ENCODE data around the gene PTGES3L.
"Not testable (repeated sequence)": the region's sequence is repeated elsewhere in the genome, so short reads cannot be mapped to it uniquely, and the experiment has no call there.

The PTGES3L gene

GRCh38 chr17:43014649-43015542 is 35.0 kb upstream of the PTGES3L start:
- in situ Hi-C loops (cut with MboI; ENCODE audit: low sequenced_read_pairs) = no loop called here

GRCh38 chr17:43014020-43014648 is 34.3 kb upstream of the PTGES3L start:
- in situ Hi-C loops (cut with MboI; ENCODE audit: low sequenced_read_pairs) = no loop called here

- in situ Hi-C loops (cut with MboI; ENCODE audit: low sequenced_read_pairs) = no loop called here
These were observed 33.4 kb upstream of the PTGES3L start for GRCh38 chr17:43013296-43013695.

- in situ Hi-C loops (cut with MboI; ENCODE audit: low sequenced_read_pairs) = no loop called here
These were observed 32.0 kb upstream of the PTGES3L start for GRCh38 chr17:43011728-43012472.

GRCh38 chr17:43010667-43011308 is 30.9 kb upstream of the PTGES3L start:
- in situ Hi-C loops (cut with MboI; ENCODE audit: low sequenced_read_pairs) = no loop called here

- in situ Hi-C loops (cut with MboI; ENCODE audit: low sequenced_read_pairs) = no loop called here
These were observed 27.0 kb upstream of the PTGES3L start, which contains the start of gene IFI35 for GRCh38 chr17:43006639-43007551. Gene IFI35 (plus strand): TSS chr17:43006784. CDS start chr17:43006948, 164 bp downstream.

- in situ Hi-C loops (cut with MboI; ENCODE audit: low sequenced_read_pairs) = no loop called here
These were observed 23.8 kb upstream of the PTGES3L start for GRCh38 chr17:43003542-43004172.

- in situ Hi-C loops (cut with MboI; ENCODE audit: low sequenced_read_pairs) = not testable (repeated sequence)
These were observed 21.0 kb upstream of the PTGES3L start for GRCh38 chr17:43000894-43001293.

GRCh38 chr17:42999003-42999525 is 19.2 kb upstream of the PTGES3L start:
- in situ Hi-C loops (cut with MboI; ENCODE audit: low sequenced_read_pairs) = no loop called here

- in situ Hi-C loops (cut with MboI; ENCODE audit: low sequenced_read_pairs) = no loop called here
These were observed 18.4 kb upstream of the PTGES3L start, which contains the start of gene RPL27 for GRCh38 chr17:42997984-42998938. Gene RPL27 (plus strand): TSS chr17:42998419. CDS start chr17:42998751, 332 bp downstream.

GRCh38 chr17:42997390-42997983 is 17.6 kb upstream of the PTGES3L start:
- in situ Hi-C loops (cut with MboI; ENCODE audit: low sequenced_read_pairs) = no loop called here

- in situ Hi-C loops (cut with MboI; ENCODE audit: low sequenced_read_pairs) = not testable (repeated sequence)
These were observed 14.0 kb upstream of the PTGES3L start for GRCh38 chr17:42993913-42994312.

- in situ Hi-C loops (cut with MboI; ENCODE audit: low sequenced_read_pairs) = no loop called here
These were observed 13.0 kb upstream of the PTGES3L start for GRCh38 chr17:42992872-42993271.

- in situ Hi-C loops (cut with MboI; ENCODE audit: low sequenced_read_pairs) = no loop called here
These were observed 11.6 kb upstream of the PTGES3L start for GRCh38 chr17:42991471-42991870.

GRCh38 chr17:42989726-42990652 is 10.1 kb upstream of the PTGES3L start:
- in situ Hi-C loops (cut with MboI; ENCODE audit: low sequenced_read_pairs) = no loop called here

GRCh38 chr17:42989141-42989540 is 9.3 kb upstream of the PTGES3L start:
- in situ Hi-C loops (cut with MboI; ENCODE audit: low sequenced_read_pairs) = no loop called here
